HG03196 (cell line): Measurements from ENCODE around the gene HSPB8.
"Not testable (repeated sequence)": the region's sequence is repeated elsewhere in the genome, so short reads cannot be mapped to it uniquely, and the experiment has no call there.

ENCODE experiments used
- ATAC-seq: cut with Tn5 transposase; IDR thresholded peaks from one replicate; pipeline ENCODE4 v1.9.1; 2021; ENCODE audit not compliant: unreplicated experiment

The HSPB8 gene

DNA sequence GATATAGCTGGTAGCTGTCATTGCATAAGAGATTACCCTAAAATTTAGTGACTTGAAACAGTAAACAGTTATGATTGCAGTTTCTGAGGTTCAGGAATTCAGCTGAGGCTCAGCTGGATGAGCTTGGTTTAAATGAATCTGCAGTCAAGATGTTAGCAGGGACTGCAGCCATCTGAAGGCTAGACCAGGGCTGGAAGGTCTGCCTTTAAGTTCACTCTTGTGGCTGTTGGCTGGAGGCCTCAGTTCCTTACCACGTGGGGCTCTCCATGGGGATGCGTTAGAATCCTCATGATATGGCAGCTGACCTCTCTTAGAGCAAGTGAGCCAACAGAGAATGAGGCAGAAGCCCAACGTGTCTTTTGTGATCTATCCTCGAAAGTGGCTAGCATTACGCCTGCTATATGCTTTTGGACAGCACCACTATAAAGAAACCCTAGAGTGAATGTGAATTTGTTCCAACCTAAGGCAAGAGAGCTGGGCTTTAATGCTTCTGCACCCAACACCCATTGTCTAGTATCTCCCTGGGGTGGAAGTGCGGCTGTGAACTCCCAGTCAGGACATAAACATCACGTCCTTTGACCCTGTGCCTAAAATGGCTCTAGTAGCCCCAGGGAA, 26.0 kb downstream of the HSPB8 start:
- no peak for ATAC-seq

DNA sequence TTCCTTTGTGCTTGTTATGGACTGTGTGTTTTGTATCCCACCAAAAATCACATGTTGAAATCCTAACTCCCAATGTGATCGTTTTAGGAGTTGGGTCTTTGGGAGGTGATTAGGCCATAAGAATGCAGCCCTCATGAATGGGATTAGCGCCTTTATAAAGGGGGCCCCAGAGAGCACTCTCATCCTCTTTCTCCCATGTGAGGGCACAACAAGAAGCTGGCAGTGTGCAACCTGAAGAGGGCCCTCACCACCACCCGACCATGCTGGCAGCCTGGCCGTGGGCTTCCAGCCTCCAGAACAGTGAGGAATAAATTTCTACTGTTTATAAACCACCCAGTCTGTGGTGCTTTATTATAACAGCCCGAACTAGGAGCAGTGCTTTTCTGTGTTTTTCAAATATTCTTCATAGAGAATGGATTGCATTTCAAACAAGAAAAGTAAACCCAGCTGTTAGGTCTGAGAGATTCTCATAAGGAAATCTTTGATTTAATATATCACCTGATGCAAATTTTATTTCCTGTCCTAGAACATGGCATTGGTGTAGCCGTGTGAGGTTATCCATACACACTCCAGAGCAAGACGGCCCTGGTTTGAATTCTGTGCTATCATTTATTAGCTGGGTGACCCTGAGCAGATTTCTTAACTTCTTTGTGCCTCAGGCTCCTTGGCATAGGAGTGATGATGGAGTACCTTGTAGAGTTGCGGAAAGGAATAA, 27.8 kb downstream of the HSPB8 start:
- ATAC-seq, result no peak

DNA sequence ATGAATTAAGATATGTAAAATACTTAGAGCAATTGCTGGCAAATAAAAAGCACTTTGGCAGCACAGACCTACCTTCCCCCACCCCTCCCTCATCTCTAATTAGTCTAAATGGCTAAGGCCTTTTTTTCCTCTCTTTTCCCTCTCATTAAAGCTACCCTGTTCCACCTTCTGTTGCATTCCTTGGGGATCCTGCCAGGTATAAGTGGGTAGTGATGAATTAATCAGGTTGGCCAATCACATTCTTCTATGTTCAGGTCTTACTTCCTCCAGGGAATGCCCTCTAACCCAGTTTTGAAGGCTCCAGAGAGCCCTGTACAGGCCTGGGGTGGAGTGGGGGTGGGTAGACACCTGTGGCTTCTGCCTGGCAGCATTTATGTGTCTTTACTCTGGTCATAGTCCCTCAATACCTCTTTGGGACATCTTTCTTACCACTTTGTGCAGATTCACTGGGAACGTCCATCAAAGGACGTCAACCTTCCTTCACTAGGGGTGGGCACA, 28.4 kb downstream of the HSPB8 start:
- ATAC-seq, result no peak

DNA sequence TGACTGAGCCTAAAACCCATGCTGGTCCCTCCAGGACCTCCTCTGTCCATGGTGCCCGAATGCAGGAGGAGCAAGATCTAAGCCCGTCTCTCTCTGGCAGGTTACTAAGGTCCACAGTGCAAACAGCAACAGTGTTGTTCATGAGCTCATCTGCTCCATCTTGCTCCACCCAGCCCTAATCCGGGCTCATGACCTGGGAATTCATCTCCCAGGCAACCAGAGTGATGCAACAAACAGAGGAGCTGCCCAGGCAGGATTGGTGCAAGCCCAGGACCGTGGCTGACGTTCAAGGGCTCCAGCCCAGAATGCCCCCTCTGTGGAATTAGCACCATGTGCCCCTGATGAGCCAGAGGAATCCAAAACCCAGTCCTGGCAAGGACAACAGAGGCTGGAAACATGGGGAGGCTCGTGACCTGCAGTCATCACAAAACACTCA, 29.9 kb downstream of the HSPB8 start:
- ATAC-seq, result no peak

DNA sequence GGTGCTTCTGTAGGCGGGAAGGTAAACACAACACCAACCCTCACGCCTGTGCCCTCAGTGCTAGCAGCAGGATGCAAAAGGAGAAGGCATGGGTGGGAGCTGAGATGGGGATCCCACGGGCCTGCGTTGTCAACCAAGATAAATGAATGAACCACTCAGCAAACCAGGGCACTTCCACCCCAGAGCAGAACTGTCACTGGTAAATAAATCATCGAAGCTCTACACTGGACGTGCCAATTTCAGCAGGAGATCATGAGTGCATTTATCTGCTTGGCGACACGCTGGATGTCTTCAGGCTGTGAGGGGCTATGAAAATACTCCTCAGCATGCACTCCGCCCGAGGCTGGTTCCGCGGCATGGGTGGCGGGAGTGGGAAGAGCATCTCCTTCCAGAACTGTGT, 33.2 kb downstream of the HSPB8 start:
- ATAC-seq, result no peak

DNA sequence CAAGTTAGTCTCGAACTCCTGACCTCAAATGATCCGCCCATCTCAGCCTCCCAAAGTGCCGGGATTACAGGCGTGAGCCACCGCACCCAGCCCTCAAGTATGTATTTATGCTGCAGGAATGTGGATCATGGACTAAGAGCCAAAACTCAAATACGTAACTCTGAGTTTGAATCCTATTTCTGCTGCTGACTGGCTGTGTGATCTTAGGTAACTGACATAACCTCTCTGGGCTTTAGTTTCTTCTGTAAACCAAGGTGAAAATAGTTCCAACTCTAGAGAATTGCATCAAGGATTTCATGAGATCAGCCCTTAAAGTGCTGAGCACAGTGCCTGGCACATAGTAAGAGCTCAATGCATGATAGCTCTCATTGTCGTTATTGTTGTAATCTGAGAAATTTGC, 37.4 kb downstream of the HSPB8 start:
- no peak for ATAC-seq

DNA sequence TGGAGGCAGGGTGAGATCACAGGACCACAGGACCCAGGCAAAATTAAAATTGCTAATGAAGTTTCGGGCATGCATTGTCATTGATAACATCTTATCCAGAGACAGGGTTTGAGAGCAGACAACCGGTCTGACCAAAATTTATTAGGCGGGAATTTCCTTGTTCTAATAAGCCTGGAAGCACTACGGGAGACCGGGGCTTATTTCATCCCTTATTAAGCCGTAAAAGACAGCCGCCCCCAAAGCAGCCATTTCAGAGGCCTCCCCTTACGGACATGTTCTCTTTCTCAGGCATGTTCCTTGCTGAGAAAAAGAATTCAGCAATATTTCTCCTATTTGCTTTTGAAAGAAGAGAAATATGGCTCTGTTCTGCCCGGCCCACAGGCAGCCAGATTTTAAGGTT, 40.1 kb downstream of the HSPB8 start:
- ATAC-seq, result not testable (repeated sequence)

DNA sequence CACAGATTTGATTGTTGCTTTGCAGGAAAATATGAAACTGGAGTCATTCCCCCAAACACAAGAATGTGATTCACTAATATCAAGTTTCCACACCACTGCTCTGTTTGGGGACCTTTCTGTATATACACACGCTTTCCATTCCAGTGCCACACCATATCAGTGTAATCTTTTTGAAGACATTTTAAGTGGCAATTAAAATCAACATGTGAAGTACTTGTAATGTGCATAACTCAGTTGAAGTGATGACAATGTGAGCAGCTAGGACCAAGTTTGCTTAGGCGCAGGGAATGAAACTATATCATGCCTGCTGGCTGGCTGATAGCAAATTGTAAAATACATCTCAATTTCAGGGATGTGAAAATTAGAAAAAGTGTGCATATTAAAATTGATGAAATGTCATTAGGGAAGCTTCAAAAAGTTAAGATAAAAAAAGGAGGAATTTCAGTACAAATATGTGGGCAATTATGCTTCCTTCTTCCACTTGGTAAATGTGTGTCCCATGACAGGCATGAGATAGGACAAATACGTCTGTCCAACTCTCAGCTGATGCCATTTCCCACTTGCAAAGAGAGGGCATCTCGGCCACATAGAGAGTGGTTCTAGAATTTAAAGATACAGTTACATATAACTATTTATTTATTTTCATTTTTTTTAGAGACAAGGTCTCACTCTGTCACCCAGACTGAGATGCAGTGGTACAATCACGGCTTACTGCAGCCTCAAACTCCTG, 43.7 kb downstream of the HSPB8 start:
- ATAC-seq, result no peak

DNA sequence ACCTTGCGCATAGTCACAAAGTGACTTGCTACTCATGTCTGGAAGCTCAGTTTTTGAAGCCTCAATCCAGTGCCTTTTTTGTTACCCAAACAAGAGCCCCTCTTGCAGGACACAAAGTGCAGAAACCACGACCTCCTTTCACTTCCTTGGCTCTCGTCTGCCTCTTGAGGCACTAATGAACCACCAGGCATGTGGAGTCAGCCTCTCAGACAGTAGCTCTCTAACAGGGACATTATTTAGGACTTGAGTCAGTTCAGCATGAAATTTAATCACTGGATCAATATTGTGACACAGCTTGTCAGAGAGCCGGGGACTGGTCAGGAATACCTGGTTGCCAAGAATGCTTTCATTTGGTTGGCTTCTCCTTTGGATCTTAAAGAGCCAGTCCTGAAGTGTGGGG, 46.7 kb downstream of the HSPB8 start:
- no peak for ATAC-seq

DNA sequence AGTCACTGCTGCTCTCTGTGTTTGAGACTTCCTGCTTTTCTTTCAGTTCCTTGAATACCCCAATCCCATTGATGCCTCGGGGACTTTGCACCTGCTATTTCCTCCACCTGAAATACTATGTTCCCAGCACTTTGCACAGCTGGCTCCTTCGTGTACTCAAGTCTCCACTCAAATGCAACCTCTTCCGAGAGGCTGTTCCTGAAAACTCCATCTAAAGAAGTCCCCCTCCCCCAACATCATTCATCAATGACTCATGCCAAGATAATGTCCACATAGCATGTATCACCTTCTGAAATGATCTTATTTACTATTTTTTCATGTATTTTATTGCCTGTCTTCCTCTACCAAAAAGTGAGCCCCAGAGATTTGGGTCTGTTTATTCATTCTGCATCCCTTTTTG, 48.6 kb downstream of the HSPB8 start:
- ATAC-seq, result no peak

DNA sequence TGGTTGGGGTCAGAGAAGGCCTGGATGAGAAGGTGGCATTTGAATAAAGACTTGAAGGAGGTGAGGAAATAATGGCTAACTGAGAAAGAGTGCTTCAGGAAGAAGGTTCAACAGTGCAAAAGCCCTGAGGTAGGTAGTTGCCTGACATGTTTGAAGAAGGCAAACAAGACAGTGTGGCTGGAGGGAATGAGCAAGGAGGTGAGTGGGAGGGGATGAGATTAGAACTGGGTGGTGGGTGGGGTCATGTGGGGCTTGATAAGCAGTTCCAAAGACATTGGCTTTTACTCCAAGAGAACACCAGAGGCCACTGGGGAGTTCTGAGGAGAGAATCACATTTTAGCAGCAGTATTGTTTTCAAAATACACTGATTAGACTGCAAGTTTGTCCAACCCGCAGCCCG, 50.5 kb downstream of the HSPB8 start:
- ATAC-seq, result no peak

DNA sequence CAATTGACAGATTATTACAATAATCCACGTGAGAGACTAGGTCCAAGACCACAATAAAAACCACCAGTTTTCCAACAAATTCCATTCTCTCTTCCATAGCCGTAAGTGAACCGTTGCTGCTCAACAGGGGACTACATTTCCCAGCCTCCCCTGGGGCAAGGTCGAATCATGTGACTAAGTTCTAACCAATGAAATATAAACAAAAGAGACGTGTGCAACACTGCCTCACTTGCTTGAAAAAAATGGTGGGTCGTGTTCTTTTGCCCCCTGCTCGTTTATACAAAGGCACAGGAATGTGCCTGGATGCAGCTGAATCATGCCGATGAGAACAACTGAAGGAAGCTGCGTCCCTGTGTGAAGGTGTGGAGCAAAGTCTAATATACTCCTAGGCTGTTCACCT, 51.1 kb downstream of the HSPB8 start:
- ATAC-seq, result no peak

DNA sequence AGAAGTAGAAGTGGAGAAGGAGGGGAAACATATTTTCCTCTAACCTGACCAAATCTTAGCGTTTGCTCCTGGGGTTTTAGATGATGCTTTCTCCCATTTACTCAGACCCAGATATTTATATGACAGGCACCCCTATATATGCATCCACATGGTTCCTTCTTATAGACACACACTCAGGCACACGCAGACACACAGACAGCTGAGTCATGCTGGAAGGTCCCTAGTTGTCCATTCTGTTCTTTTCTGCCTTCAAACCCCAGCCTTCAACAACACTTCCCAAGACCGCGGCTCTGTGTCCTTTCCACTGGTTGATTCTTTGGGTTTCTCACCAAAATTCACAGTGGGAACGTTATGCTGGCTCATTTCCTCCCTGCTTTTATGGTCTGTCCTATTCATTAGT, 52.1 kb downstream of the HSPB8 start:
- ATAC-seq, result no peak

DNA sequence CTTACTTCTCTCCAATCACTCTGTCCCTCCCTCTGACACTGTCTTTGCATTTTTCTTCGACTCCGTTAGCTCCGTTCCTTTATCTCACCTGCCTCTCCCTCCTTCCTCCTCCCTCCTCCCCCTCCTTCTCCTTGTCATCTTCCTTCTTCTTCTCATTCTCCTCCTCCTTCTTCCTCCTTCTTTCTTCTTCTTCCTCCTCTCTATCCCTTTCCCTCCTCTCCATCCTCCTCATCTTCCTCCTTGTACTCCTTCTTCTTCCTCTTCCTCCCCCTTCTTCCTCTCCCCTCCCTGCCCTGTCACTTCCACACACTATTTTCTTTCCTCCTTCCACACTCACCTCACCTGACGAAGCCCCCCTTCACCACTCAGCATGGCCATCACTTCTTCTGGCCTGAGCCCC, 53.0 kb downstream of the HSPB8 start:
- no peak for ATAC-seq

DNA sequence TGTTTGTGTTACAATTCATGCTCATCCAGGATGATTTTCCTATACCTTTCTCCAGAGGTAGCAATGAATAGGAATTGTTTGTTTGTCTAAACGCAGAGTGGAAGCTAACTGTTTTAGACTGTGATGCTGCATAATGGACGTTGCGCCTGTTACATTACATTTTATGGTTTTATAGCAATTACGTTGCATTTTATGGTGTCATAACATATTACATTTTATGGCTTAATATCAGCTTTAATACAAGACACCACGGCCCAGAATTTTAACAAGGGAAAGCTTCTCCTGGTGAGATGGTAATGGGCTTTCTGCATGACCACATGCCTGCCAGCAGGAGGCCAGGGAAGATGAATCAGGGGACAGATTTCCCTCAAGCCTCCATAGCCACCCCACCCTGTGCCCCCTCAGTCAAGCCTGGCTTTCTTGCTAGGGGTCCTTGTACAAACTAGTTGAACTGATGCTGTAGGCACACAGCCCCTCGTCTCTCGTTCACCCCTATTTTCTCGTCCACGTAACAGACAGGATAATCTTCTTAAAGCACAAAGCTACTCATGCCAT, 56.5 kb downstream of the HSPB8 start:
- no peak for ATAC-seq

DNA sequence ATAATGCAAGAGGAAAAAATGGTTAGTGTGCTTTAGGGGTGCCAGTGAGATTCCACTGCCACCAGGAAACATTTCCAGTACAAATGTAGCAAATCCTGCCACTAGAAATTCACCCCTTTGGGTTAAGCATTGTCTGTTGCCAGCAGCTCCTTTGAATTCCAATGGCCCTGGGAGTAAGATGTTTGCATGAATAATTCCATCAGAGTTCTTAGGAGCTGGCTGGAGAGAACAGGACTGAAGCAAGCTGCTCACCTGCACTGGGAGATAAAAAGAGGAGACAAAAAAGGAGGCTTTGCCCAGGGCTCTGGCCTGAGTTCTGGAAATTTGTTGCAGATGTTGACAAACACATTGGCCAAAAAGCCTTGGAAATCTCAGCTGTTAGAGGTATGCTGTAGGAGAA, 57.6 kb downstream of the HSPB8 start:
- no peak for ATAC-seq

DNA sequence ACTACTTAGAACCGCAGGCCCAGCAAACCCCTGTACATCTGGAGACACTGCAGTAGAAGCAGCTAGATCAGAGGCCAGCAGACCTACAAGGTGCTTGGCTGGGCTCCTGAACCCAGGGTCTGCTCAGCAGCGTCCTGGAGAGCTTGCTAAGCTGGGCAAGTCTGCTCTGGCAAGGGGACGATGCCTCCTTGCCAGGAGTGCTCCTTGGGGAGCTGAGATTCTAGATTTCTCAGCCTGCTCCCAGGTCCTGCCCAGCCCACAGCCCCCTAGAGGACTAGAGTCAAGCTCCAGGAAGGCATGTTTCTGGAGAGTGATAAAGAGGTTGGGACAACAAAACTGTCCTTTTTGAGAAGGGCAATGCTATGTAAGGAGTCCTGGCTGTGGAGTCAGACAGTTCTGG, 60.3 kb downstream of the HSPB8 start:
- ATAC-seq, result no peak

DNA sequence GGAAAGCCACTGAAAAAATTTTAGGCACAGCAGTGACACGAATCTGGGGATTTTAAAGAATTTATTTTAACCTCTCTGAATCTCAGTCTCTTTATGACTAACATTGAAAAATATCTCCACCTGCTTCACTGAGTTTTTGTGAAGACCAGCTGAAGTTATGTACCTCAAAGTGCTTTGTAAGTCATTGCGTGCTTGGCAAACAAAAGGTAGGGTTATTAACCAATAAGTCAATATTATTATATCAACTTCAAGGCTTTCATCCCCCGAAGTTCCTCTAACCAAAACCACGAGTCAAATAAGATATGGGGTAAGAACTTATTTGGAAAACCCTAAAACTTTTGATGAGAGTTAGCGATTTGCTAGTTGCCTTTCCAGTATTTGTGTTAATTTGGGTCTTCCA, 62.3 kb downstream of the HSPB8 start:
- ATAC-seq, result no peak

DNA sequence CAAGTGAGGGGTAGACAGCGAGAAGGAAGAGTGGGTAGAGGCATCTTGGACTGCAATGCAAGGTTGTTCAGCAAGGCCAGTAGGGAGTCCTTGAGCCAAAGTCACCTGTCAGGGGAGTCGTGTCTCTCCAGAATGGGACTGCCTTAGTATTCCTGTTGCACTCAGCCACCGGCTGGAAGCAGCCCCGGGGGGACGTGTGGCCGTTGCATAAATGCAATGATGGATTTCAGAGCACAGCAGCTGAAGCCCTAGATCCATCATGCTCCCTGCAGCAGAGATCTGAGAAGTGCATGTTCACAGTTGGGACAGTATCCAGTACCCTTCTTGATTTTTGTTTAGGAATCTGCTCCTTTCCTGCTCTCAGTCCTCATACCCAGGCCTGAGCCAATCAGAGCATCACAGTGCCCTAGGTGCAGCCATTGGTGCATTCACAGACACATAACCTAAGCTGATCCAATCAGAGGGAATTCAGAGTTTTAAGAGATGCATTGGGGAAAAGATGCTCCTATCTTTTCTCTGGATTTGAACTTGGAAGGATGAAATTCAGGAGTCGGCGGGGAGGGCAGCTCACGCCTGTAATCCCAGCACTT, 62.9 kb downstream of the HSPB8 start:
- ATAC-seq, result no peak
